Tracheal epithelial cell (primary cell): ENCODE data around the gene PKD1L1. TPM values are rescaled to one million over a fixed set of nuclear protein-coding genes. Genes with fewer than 3 reads are reported as not detected.

Experiments
- total RNA-seq: library from RNA; depleted of rRNA; stranded (reverse); fragments of >200 nt; gene quantifications from 2 replicates; pipeline ENCODE4 v1.2.1, GENCODE V29; 2014

Gene PKD1L1
- total RNA-seq: under 0.01 TPM in 1 of 2 replicates, not detected in the other

GRCh38 chr7:47948141-47948790 is at the start of gene PKD1L1:
Gene PKD1L1 (minus strand): TSS chr7:47948466. CDS start chr7:47948440, 26 bp downstream.

DNA sequence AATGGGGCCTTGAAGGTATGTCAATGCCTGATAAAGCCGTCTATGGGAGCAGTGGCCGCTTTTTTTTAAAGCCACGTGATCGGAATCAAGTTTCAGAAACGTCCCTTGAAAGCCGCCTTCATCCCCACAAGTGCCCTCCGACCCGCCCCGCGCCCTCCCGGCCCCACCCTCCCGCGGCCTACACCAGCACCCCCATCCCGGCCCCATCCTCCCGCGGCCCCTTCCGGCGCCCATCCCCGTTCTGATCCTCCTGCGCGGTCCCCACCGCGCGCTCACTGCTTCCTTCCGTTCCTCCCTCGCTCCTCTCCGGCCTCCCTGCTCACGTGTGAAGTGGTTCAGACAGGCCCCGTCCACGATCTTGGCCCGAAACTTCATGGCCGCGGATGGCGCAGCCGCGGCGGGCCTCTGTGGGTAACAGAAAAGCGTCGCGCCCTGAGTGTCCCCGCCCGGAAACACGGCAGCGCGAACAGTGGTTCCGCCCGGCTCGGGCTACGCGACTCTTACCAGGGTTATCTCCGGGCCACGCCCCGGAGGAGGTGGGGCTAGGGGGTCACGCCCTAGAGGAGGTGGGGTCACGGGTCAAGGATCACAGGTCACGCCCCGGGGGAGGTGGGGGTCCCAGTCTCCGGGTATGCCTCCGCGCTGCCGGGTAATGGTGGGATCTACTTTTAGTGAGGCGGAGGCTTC is 31.0 kb upstream of the PKD1L1 start, which contains the start of gene HUS1:
TSS of gene HUS1 (minus strand) at position 471 of the 687 bp plus-strand sequence. CDS start at position 375, 96 bp downstream.

Other genes with a start within 250 kb of the PKD1L1 start
- 13.7 and 14.9 TPM in 2 replicates for gene HUS1, start 31.1 kb upstream of the PKD1L1 start, total RNA-seq
- not detected in 2 replicates for gene SUN3, start 80.6 kb upstream of the PKD1L1 start, total RNA-seq
- 0.21 TPM in 1 of 2 replicates, not detected in the other for gene C7orf57, start 87.1 kb upstream of the PKD1L1 start, total RNA-seq
- 212 and 242 TPM in 2 replicates for gene UPP1, start 140.8 kb upstream of the PKD1L1 start, total RNA-seq
- gene ABCA13, start 223.0 kb upstream of the PKD1L1 start, total RNA-seq: 0.24 and 1.5 TPM in 2 replicates